ENCODE data around the gene TAF3.

Gene TAF3

DNA sequence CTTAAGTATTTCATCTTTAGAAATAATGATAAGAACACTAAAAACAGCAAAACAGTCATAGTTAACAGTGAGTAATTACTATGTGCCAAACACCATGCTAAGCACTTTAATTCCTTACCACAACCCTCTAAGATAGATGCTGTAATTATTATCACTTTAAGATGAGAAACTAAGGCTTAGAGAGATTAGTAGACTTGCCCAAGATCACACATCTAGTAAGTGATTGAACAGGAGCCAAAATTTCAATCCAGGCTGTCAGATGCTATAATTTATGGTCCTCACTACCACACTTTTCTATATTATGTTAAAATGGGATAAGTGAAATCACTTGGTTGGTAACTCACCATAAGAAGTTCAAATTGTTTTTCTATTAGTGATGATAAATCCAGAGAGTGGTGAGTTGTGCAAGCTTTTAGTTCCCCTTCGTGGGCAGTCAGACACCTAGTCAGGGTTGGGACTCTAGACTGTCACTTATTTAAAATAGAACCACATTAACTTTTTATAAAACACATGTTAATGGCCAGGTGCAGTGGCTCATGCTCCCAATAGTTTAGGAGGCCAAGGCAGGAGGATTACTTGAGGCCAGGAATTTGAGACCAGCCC is 150.3 kb downstream of the TAF3 start:
- H3K36me3 ChIP-seq (ENCODE audit: insufficient read depth, low read length): peaks cover 11% of the 10 kb centered on the region
- no peaks in the 10 kb centered on the region for H3K79me2 ChIP-seq (ENCODE audit: insufficient read depth, low read length)
- TF ChIP-seq EZH2 (IDR thresholded peaks at IDR 0.05; ENCODE audit: borderline replicate concordance, low read depth, low read length, severe bottlenecking): no peak
- TF ChIP-seq, protein P1, sequence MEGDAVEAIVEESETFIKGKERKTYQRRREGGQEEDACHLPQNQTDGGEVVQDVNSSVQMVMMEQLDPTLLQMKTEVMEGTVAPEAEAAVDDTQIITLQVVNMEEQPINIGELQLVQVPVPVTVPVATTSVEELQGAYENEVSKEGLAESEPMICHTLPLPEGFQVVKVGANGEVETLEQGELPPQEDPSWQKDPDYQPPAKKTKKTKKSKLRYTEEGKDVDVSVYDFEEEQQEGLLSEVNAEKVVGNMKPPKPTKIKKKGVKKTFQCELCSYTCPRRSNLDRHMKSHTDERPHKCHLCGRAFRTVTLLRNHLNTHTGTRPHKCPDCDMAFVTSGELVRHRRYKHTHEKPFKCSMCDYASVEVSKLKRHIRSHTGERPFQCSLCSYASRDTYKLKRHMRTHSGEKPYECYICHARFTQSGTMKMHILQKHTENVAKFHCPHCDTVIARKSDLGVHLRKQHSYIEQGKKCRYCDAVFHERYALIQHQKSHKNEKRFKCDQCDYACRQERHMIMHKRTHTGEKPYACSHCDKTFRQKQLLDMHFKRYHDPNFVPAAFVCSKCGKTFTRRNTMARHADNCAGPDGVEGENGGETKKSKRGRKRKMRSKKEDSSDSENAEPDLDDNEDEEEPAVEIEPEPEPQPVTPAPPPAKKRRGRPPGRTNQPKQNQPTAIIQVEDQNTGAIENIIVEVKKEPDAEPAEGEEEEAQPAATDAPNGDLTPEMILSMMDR (IDR thresholded peaks at IDR 0.05; ENCODE audit: borderline replicate concordance, extremely low read depth, low read length, poor library complexity, severe bottlenecking): no peak
- no peak overlapping the region for H3K4me2 ChIP-seq (ENCODE audit: insufficient read depth, low read length)
- H3K4me3 ChIP-seq (ENCODE audit: low read depth in 1 of 2, low read length in 2 of 2): no peak overlapping the region
- DNase-seq (no peak), ATAC-seq (ENCODE audit: insufficient read depth, low read depth) (no peak)
- no peak overlapping the region for H3K27ac ChIP-seq (ENCODE audit: low read length)
- H3K4me1 ChIP-seq (ENCODE audit: insufficient read depth, low read length): no peaks in the 10 kb centered on the region
- H4K20me1 ChIP-seq (ENCODE audit: insufficient read depth, low read length): no peaks in the 10 kb centered on the region
- H3K9me3 ChIP-seq (ENCODE audit: insufficient read depth, low read length, severe bottlenecking): no peaks in the 10 kb centered on the region
- no peaks in the 10 kb centered on the region for H3K27me3 ChIP-seq (ENCODE audit: insufficient read depth, low read length, poor library complexity)
- no peak overlapping the region for H2AFZ ChIP-seq (ENCODE audit: low read depth, low read length)
- H3K9ac ChIP-seq (ENCODE audit: low read depth, low read length): no peak overlapping the region

DNA sequence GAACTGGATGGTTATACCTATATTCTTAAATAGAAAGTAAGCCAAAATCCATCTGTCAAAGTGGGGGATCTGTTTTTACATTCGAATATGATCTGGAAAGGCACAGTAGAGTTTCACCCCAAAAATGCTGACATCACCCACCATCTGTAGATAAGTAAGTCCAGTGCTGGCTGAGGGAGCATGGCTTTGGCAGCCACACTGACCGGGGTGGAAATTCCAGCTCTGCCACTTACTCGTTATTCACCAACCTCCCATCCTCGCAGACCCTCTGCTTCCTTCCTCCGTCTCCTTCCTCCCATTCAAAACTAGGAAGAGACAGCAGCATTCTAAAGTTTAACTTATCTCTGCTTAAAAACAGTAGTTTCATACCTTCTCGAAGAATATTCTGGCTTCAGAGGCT is 151.3 kb downstream of the TAF3 start:
- Histone ChIP-seq H3K27me3 (ENCODE audit: insufficient read depth, low read length, poor library complexity) (no peaks in the 10 kb centered on the region), H3K79me2 (ENCODE audit: insufficient read depth, low read length) (no peaks in the 10 kb centered on the region), H3K9ac (ENCODE audit: low read depth, low read length) (no peak overlapping the region), H3K9me3 (ENCODE audit: insufficient read depth, low read length, severe bottlenecking) (no peaks in the 10 kb centered on the region), H3K36me3 (ENCODE audit: insufficient read depth, low read length) (peaks cover 2% of the 10 kb centered on the region; the same call in 1 of the 2 replicates), H3K27ac (ENCODE audit: low read length) (no peak overlapping the region), H3K4me1 (ENCODE audit: insufficient read depth, low read length) (no peaks in the 10 kb centered on the region), H4K20me1 (ENCODE audit: insufficient read depth, low read length) (no peaks in the 10 kb centered on the region), H3K4me3 (ENCODE audit: low read depth in 1 of 2, low read length in 2 of 2) (no peak overlapping the region), H2AFZ (ENCODE audit: low read depth, low read length) (no peak overlapping the region), H3K4me2 (ENCODE audit: insufficient read depth, low read length) (no peak overlapping the region)
- TF ChIP-seq, protein P1 (IDR thresholded peaks at IDR 0.05; ENCODE audit: borderline replicate concordance, extremely low read depth, low read length, poor library complexity, severe bottlenecking): no peak
- no peak for TF ChIP-seq EZH2 (IDR thresholded peaks at IDR 0.05; ENCODE audit: borderline replicate concordance, low read depth, low read length, severe bottlenecking)
- no peak for ATAC-seq (ENCODE audit: insufficient read depth, low read depth)
- no peak for DNase-seq

DNA sequence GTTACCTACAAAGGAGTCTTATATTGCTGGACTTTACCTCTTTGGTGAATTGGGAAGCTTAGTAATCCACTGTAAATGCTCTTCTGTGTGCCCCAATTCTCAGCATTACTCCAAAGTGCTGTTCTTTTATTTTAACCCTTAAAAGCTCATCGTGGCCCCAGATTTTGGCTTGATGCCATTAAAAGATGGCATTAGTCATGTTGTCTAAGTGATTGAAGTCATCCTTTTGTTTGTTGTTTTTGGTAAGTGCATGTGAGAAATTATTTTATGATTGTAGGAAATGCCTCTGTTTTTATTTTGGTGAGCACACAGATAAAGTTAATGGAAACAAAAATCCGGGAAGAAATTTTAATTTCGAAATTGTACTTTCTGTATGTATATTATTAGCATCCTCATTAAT is 153.6 kb downstream of the TAF3 start:
- no peak overlapping the region for H3K4me3 ChIP-seq (ENCODE audit: low read depth in 1 of 2, low read length in 2 of 2)
- no peak for DNase-seq
- no peaks in the 10 kb centered on the region for H3K4me1 ChIP-seq (ENCODE audit: insufficient read depth, low read length)
- H2AFZ ChIP-seq (ENCODE audit: low read depth, low read length): no peak overlapping the region
- no peaks in the 10 kb centered on the region for H3K27me3 ChIP-seq (ENCODE audit: insufficient read depth, low read length, poor library complexity)
- no peaks in the 10 kb centered on the region; the same call in 1 of the 2 replicates for H3K36me3 ChIP-seq (ENCODE audit: insufficient read depth, low read length)
- no peak overlapping the region for H3K27ac ChIP-seq (ENCODE audit: low read length)
- TF ChIP-seq, protein P1 (IDR thresholded peaks at IDR 0.05; ENCODE audit: borderline replicate concordance, extremely low read depth, low read length, poor library complexity, severe bottlenecking): no peak
- no peak for TF ChIP-seq EZH2 (IDR thresholded peaks at IDR 0.05; ENCODE audit: borderline replicate concordance, low read depth, low read length, severe bottlenecking)
- no peaks in the 10 kb centered on the region for H3K79me2 ChIP-seq (ENCODE audit: insufficient read depth, low read length)
- H4K20me1 ChIP-seq (ENCODE audit: insufficient read depth, low read length): no peaks in the 10 kb centered on the region
- no peak overlapping the region for H3K4me2 ChIP-seq (ENCODE audit: insufficient read depth, low read length)
- H3K9ac ChIP-seq (ENCODE audit: low read depth, low read length): no peak overlapping the region
- no peak for ATAC-seq (ENCODE audit: insufficient read depth, low read depth)
- H3K9me3 ChIP-seq (ENCODE audit: insufficient read depth, low read length, severe bottlenecking): no peaks in the 10 kb centered on the region

Data from DND-41 (cell line).